HCT116 (cell line): Measurements from ENCODE around the gene TIGD2. TPM values are rescaled to one million over a fixed set of nuclear protein-coding genes. Genes with fewer than 3 reads are reported as not detected.

Experiments
- ATAC-seq: fragments of 200-7000 bp; cut with Tn5 transposase; 2 replicates; pipeline ENCODE4 v1.9.1; 2020; ENCODE audit warnings: mild to moderate bottlenecking, moderate library complexity
- BruUV-seq: library from RNA; stranded (reverse); fragments of 400-500 nt; replicated peaks from 2 replicates; lab custom pipeline; 2021; lab: Mats Ljungman, UMichigan
- CTCF ChIA-PET: fragments of 300-600 bp; sonication (Branson Sonifier 250); formaldehyde crosslinking; loops from one replicate; lab custom pipeline; 2021; ENCODE audit warnings: antibody characterized with exemption; lab: Charles Lee
- POLR2A ChIA-PET: fragments of 300-600, 350-600 bp; sonication (Branson Sonifier 250); formaldehyde crosslinking; loops from one replicate; lab custom pipeline; 2021; ENCODE audit warnings: antibody characterized with exemption; lab: Charles Lee
- RAD21 ChIA-PET, 2 experiments: fragments of 300-600 bp; sonication (Branson Sonifier 250); formaldehyde crosslinking; loops; one replicate each; lab custom pipeline; 2023; ENCODE audit warnings: low total read pairs in 2 of 2; ENCODE audit not compliant: uncharacterized antibody in 2 of 2, unreplicated experiment in 2 of 2, low non-redundant PET in 1 of 2; lab: Charles Lee
- DNase-seq: peaks from one replicate; pipeline ENCODE4 v3.0.0-alpha.2; 2010; ENCODE audit warnings: low read depth, low spot score
- H2AFZ ChIP-seq: fragments of 200-600 bp; shearing (Covaris generic), sonication (generic); 2 replicates; pipeline ENCODE4 v1.6.1; 2017; ENCODE audit warnings: low read depth, mixed run types, mixed read lengths, antibody characterized with exemption, low read length; ENCODE audit not compliant: poor library complexity, severe bottlenecking
- H3K27ac ChIP-seq: 2 replicates; pipeline ENCODE4 v1.5.1; 2012; ENCODE audit warnings: low read depth, low read length
- H3K27me3 ChIP-seq: fragments of 200-600 bp; sonication (generic); 2 replicates; pipeline ENCODE4 v1.6.1; 2016; ENCODE audit warnings: mixed run types, low read length, mixed read lengths; ENCODE audit not compliant: insufficient read depth
- H3K36me3 ChIP-seq, 2 experiments: fragments of 200-500 bp in 1 of 2; fragments of 200-600 bp in 1 of 2; sonication (Bioruptor generic) in 1 of 2; sonication (generic) in 1 of 2; 2 replicates each; pipeline versions ENCODE4 v1.5.1 to v1.6.1; 2014 to 2016; ENCODE audit warnings: low read length in 2 of 2, inconsistent platforms in 1 of 2, mixed read lengths in 1 of 2, mixed run types in 1 of 2; ENCODE audit not compliant: insufficient read depth in 2 of 2, control insufficient read depth in 1 of 2
- H3K4me1 ChIP-seq, 2 experiments: fragments of 200-600 bp in 1 of 2; sonication (generic) in 1 of 2; 2 replicates each; pipeline versions ENCODE4 v1.5.1 to v1.6.1; 2012 to 2017; ENCODE audit warnings: low read length in 2 of 2, inconsistent platforms in 1 of 2, mild to moderate bottlenecking in 1 of 2, mixed read lengths in 1 of 2, mixed run types in 1 of 2, moderate library complexity in 1 of 2; ENCODE audit not compliant: insufficient read depth in 2 of 2, control insufficient read depth in 1 of 2
- H3K4me2 ChIP-seq: fragments of 200-600 bp; sonication (generic); 2 replicates; pipeline ENCODE4 v1.6.1; 2017; ENCODE audit warnings: mixed run types, low read length, mixed read lengths
- H3K4me3 ChIP-seq, 2 experiments: fragments of 200-600 bp in 1 of 2; sonication (generic) in 1 of 2; replicated peaks in 1 of 2; 2 replicates each; pipeline ENCODE4 v1.5.1; 2011 to 2016; ENCODE audit warnings: low read length in 2 of 2, control low read depth in 1 of 2, low read depth in 1 of 2, mild to moderate bottlenecking in 1 of 2, mixed read lengths in 1 of 2, mixed run types in 1 of 2
- H3K79me2 ChIP-seq: fragments of 200-600 bp; sonication (generic); 2 replicates; pipeline ENCODE4 v1.6.1; 2017; ENCODE audit warnings: mild to moderate bottlenecking, mixed run types, low read length, moderate library complexity, mixed read lengths; ENCODE audit not compliant: insufficient read depth
- H3K9ac ChIP-seq: fragments of 200-600 bp; sonication (generic); 2 replicates; pipeline ENCODE4 v1.6.1; 2016; ENCODE audit warnings: low read length, mixed read lengths
- H3K9me2 ChIP-seq: fragments of 200-600 bp; sonication (generic), shearing (Covaris generic); 2 replicates; pipeline ENCODE4 v1.6.1; 2017; ENCODE audit warnings: mixed run types, mild to moderate bottlenecking, moderate library complexity; ENCODE audit not compliant: insufficient read depth
- H3K9me3 ChIP-seq, 2 experiments: fragments of 200-500 bp in 1 of 2; fragments of 200-600 bp in 1 of 2; sonication (Bioruptor generic) in 1 of 2; sonication (generic) in 1 of 2; 2 replicates each; pipeline ENCODE4 v1.6.1; 2014 to 2017; ENCODE audit warnings: low read length in 2 of 2, mixed read lengths in 2 of 2, inconsistent platforms in 1 of 2, low read depth in 1 of 2, mild to moderate bottlenecking in 1 of 2, mixed run types in 1 of 2, moderate library complexity in 1 of 2; ENCODE audit not compliant: control insufficient read depth in 1 of 2, insufficient read depth in 1 of 2
- H4K20me1 ChIP-seq: fragments of 200-600 bp; sonication (generic), shearing (Covaris generic); 2 replicates; pipeline ENCODE4 v1.6.1; 2017; ENCODE audit warnings: mixed run types, mild to moderate bottlenecking, moderate library complexity; ENCODE audit not compliant: insufficient read depth
- ELF1 ChIP-seq: IDR thresholded peaks from 2 replicates; pipeline ENCODE4 v1.6.1; 2012; ENCODE audit warnings: low read depth, borderline replicate concordance
- EZH2 ChIP-seq: fragments of 200-600 bp; sonication (generic); IDR thresholded peaks from 2 replicates; pipeline ENCODE4 v1.6.1; 2017; ENCODE audit warnings: antibody characterized with exemption, mixed run types
- EZH2phosphoT487 ChIP-seq: fragments of 200-600 bp; IDR thresholded peaks from 2 replicates; pipeline ENCODE4 v1.6.1; 2018; ENCODE audit warnings: antibody characterized with exemption, borderline replicate concordance
- POLR2AphosphoS5 ChIP-seq: IDR thresholded peaks from 2 replicates; pipeline ENCODE4 v1.6.1; 2011; ENCODE audit warnings: mild to moderate bottlenecking, low read depth, low read length, moderate library complexity
- ZNF274 ChIP-seq: fragments of 200-500 bp; sonication (Bioruptor generic); IDR thresholded peaks from 2 replicates; pipeline ENCODE4 v1.6.1; 2014; ENCODE audit warnings: mild to moderate bottlenecking, low read depth, low read length, inconsistent platforms
- intact Hi-C: fragments of 100-400 bp; cut with micrococcal nuclease; formaldehyde crosslinking; loops from 2 replicates; pipeline ENCODE4 v1.10.0; 2022
- total RNA-seq: library from RNA; stranded (reverse); gene quantifications from one replicate; pipeline ENCODE4 v1.2.1, GENCODE V29; 2021; ENCODE audit not compliant: unreplicated experiment

Gene TIGD2
- total RNA-seq, 1 experiment from 2014 or later: 10.3 TPM

DNA sequence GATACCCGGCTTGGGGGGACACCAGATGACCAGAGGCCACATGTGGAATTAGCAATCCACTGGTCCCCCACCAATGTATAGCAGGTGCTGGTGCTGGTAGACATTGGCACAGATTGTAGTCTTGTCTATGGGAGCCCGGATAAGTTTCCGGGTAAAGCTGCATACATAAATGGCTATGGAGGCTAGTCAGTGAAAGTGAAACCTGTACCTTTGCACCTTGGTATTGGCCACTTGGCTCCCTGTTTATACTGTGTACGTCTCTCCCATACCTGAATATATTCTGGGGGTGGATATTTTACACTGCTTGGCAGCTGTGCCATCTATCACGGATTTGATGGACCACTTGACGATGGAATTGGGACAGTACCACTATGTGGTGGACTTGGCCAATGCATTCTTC is 5.6 kb upstream of the TIGD2 start:
- ChIA-PET CTCF (no interaction called here), POLR2A (no interaction called here), RAD21 (no interaction called here)
- Histone ChIP-seq H3K27me3 (no peaks in the 10 kb centered on the region), H3K4me3 (no peak overlapping the region), H3K4me1 (peaks cover 0 to under 1% of the 10 kb centered on the region in 2 experiments; a peak in 1 of 4 replicates), H3K4me2 (no peak overlapping the region), H3K79me2 (no peaks in the 10 kb centered on the region), H3K9me3 (no peaks in the 10 kb centered on the region), H4K20me1 (no peaks in the 10 kb centered on the region), H3K27ac (no peak overlapping the region), H3K9ac (no peak overlapping the region), H2AFZ (no peak overlapping the region), H3K36me3 (no peaks in the 10 kb centered on the region), H3K9me2 (no peaks in the 10 kb centered on the region)
- no peak for TF ChIP-seq ELF1
- no peak for TF ChIP-seq POLR2AphosphoS5
- TF ChIP-seq EZH2phosphoT487: no peak
- intact Hi-C loops: no loop called here
- ATAC-seq (no peak), DNase-seq (no peak)
- BruUV-seq: no TSS peak

DNA sequence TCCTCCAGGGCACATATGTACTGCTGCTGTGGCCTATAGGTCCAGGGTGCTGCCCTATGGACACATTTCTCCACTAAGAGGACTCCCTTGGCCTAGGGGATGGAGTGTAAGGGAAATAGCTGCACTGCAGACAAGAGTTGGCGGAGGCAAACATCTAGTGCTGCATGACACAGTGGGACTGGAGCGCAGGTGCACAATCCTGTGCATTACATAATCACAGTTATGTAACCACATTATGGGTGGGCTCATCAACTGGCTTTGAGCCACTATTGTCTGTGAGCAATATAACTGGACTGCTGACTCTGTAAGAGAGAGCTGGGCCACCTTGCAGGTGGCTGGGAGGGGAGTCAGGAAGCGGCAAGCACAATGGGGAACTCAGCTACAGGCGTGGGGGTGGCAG is 3.2 kb upstream of the TIGD2 start:
- CTCF ChIA-PET: no interaction called here
- Histone ChIP-seq H3K79me2 (peaks cover 7% of the 10 kb centered on the region; the same call in 1 of the 2 replicates), H3K9me3 (0 out of 4 replicates have a peak, but pooled peaks cover 0 to under 1% of the 10 kb centered on the region in 2 experiments), H3K9ac (no peak overlapping the region), H3K27me3 (no peaks in the 10 kb centered on the region), H3K4me1 (peaks cover 3 to 18% of the 10 kb centered on the region in 2 experiments; a peak in 3 of 4 replicates), H3K4me3 (no peak overlapping the region), H2AFZ (no peak overlapping the region), H3K36me3 (0 out of 4 replicates have a peak, but pooled peaks cover 0 to 7% of the 10 kb centered on the region in 2 experiments), H4K20me1 (no peaks in the 10 kb centered on the region), H3K9me2 (no peaks in the 10 kb centered on the region), H3K4me2 (no peak overlapping the region), H3K27ac (no peak overlapping the region)
- RAD21 ChIA-PET: no interaction called here
- ATAC-seq: no peak
- DNase-seq: no peak
- BruUV-seq: no TSS peak
- POLR2A ChIA-PET: no interaction called here
- intact Hi-C loops: no loop called here
- TF ChIP-seq ZNF274 (no peak), EZH2 (no peak)
